Stimulated activated CD8-positive, alpha-beta memory T cell treated with anti-CD3 and anti-CD28 coated beads, Interleukin-4, amount 100 ng/mL, for 48 hours (primary cell): Measurements from ENCODE around the gene LHX2.

ENCODE experiments used
- DNase-seq: peaks from one replicate; pipeline ENCODE4 v3.0.0-alpha.2; 2020

Gene LHX2

GRCh38 chr9:124068251-124068650, 56.7 kb downstream of the LHX2 start:
- DNase-seq, result no peak

- no peak for DNase-seq
Measured at GRCh38 chr9:124074746-124075145, 63.2 kb downstream of the LHX2 start.

- no peak for DNase-seq
Measured at GRCh38 chr9:124075761-124076160, 64.2 kb downstream of the LHX2 start.

- DNase-seq, result no peak
Measured at GRCh38 chr9:124077915-124078572, 66.5 kb downstream of the LHX2 start.

GRCh38 chr9:124078641-124079040, 67.1 kb downstream of the LHX2 start:
- DNase-seq, result no peak

- no peak for DNase-seq
Measured at GRCh38 chr9:124079176-124079925, 67.8 kb downstream of the LHX2 start.

GRCh38 chr9:124082622-124083021, 71.1 kb downstream of the LHX2 start:
- no peak for DNase-seq
